WTC11 (cell line): ENCODE measurements around the gene OBSCN. TPM values are rescaled to one million over a fixed set of nuclear protein-coding genes. Genes with fewer than 3 reads are reported as not detected.

Experiments
- ATAC-seq: fragments of 200-7000 bp; cut with Tn5 transposase; 2 replicates; pipeline ENCODE4 v1.10.0; 2021; ENCODE audit warnings: mild to moderate bottlenecking, moderate library complexity
- CTCF ChIA-PET: fragments of 300-600 bp; sonication (Branson Sonifier 250); formaldehyde crosslinking; loops from one replicate; lab custom pipeline; 2021; ENCODE audit warnings: antibody characterized with exemption; lab: Charles Lee
- POLR2A ChIA-PET: fragments of 350-600 bp; sonication (Branson Sonifier 250); formaldehyde crosslinking; loops from one replicate; lab custom pipeline; 2021; ENCODE audit warnings: antibody characterized with exemption; lab: Charles Lee
- DNase-seq: peaks from one replicate; pipeline ENCODE4 v3.0.0; 2021; ENCODE audit warnings: low spot score
- H3K27ac Mint-ChIP-seq: 2 replicates; pipeline ENCODE4 v1.8.0; 2021; ENCODE audit warnings: mixed read lengths
- H3K27me3 Mint-ChIP-seq: 2 replicates; pipeline ENCODE4 v1.8.0; 2021; ENCODE audit warnings: low read depth, mild to moderate bottlenecking, moderate library complexity, mixed read lengths
- H3K36me3 Mint-ChIP-seq: 2 replicates; pipeline ENCODE4 v1.8.0; 2021; ENCODE audit warnings: mixed read lengths
- H3K4me1 Mint-ChIP-seq: 2 replicates; pipeline ENCODE4 v1.8.0; 2022; ENCODE audit warnings: mixed read lengths
- H3K4me3 Mint-ChIP-seq: 2 replicates; pipeline ENCODE4 v1.8.0; 2021; ENCODE audit warnings: mild to moderate bottlenecking, moderate library complexity, mixed read lengths
- H3K9me3 Mint-ChIP-seq: 2 replicates; pipeline ENCODE4 v1.8.0; 2021; ENCODE audit warnings: mixed read lengths
- ATF6 ChIP-seq: sonication (generic); formaldehyde crosslinking; IDR thresholded peaks from 2 replicates; pipeline ENCODE4 v1.8.1; 2023; ENCODE audit warnings: mild to moderate bottlenecking, missing genetic modification reagents
- ESRRA ChIP-seq: sonication (generic); formaldehyde crosslinking; IDR thresholded peaks from 2 replicates; pipeline ENCODE4 v1.8.1; 2022; ENCODE audit warnings: mild to moderate bottlenecking, missing genetic modification reagents, borderline replicate concordance
- FOXP1 ChIP-seq: sonication (generic); formaldehyde crosslinking; IDR thresholded peaks from 2 replicates; pipeline ENCODE4 v1.8.0; 2022; ENCODE audit warnings: missing genetic modification reagents, mild to moderate bottlenecking, moderate library complexity, borderline replicate concordance
- FOXP4 ChIP-seq: sonication (generic); formaldehyde crosslinking; IDR thresholded peaks from 2 replicates; pipeline ENCODE4 v1.8.0; 2022; ENCODE audit warnings: mild to moderate bottlenecking, missing genetic modification reagents
- NR1H2 ChIP-seq: sonication (generic); formaldehyde crosslinking; IDR thresholded peaks from 2 replicates; pipeline ENCODE4 v1.9.0; 2021; ENCODE audit warnings: mild to moderate bottlenecking, moderate library complexity, missing genetic modification reagents
- OVOL2 ChIP-seq: fragments of 250-450 bp; sonication (Bioruptor Pico); IDR thresholded peaks from 2 replicates; pipeline ENCODE4 v1.9.0; 2021; ENCODE audit warnings: mild to moderate bottlenecking, borderline replicate concordance
- RELA ChIP-seq: sonication (generic); formaldehyde crosslinking; IDR thresholded peaks from 2 replicates; pipeline ENCODE4 v1.8.1; 2022; ENCODE audit warnings: missing genetic modification reagents, mild to moderate bottlenecking, borderline replicate concordance
- SMAD3 ChIP-seq: sonication (generic); formaldehyde crosslinking; IDR thresholded peaks from 2 replicates; pipeline ENCODE4 v1.8.0; 2022; ENCODE audit warnings: missing genetic modification reagents, mild to moderate bottlenecking, borderline replicate concordance
- SOX15 ChIP-seq: fragments of 250-450 bp; sonication (Bioruptor Pico); IDR thresholded peaks from 2 replicates; pipeline ENCODE4 v1.9.0; 2021; ENCODE audit warnings: mild to moderate bottlenecking
- SP1 ChIP-seq: sonication (generic); formaldehyde crosslinking; conservative IDR thresholded peaks from 2 replicates; pipeline ENCODE4 v1.8.1; 2022; ENCODE audit warnings: missing genetic modification reagents
- TCF7 ChIP-seq: sonication (generic); formaldehyde crosslinking; IDR thresholded peaks from 2 replicates; pipeline ENCODE4 v1.8.0; 2022; ENCODE audit warnings: mild to moderate bottlenecking, low read depth, missing genetic modification reagents, moderate library complexity
- TEAD1 ChIP-seq: sonication (generic); formaldehyde crosslinking; IDR thresholded peaks from 2 replicates; pipeline ENCODE4 v1.8.0; 2022; ENCODE audit warnings: mild to moderate bottlenecking, missing genetic modification reagents
- TP53 ChIP-seq: sonication (generic); formaldehyde crosslinking; IDR thresholded peaks from 2 replicates; pipeline ENCODE4 v1.8.1; 2023; ENCODE audit warnings: mild to moderate bottlenecking, missing genetic modification reagents
- ZNF121 ChIP-seq: sonication (generic); formaldehyde crosslinking; IDR thresholded peaks from 2 replicates; pipeline ENCODE4 v1.8.0; 2023; ENCODE audit warnings: missing genetic modification reagents
- ZNF232 ChIP-seq: sonication (generic); formaldehyde crosslinking; IDR thresholded peaks from 2 replicates; pipeline ENCODE4 v1.8.0; 2022; ENCODE audit warnings: mild to moderate bottlenecking, missing genetic modification reagents
- ZNF263 ChIP-seq: sonication (generic); formaldehyde crosslinking; IDR thresholded peaks from 2 replicates; pipeline ENCODE4 v1.8.1; 2022; ENCODE audit warnings: low read depth, mild to moderate bottlenecking, moderate library complexity, missing genetic modification reagents
- ZNF416 ChIP-seq: fragments of 250-450 bp; sonication (Bioruptor Pico); IDR thresholded peaks from 2 replicates; pipeline ENCODE4 v1.9.0; 2021; ENCODE audit warnings: mild to moderate bottlenecking, inconsistent platforms
- ZNF423 ChIP-seq: fragments of 250-450 bp; sonication (Bioruptor Pico); IDR thresholded peaks from 2 replicates; pipeline ENCODE4 v2.1.2; 2022; ENCODE audit warnings: mild to moderate bottlenecking, moderate library complexity
- total RNA-seq: library from RNA; stranded (reverse); gene quantifications from 3 replicates; pipeline ENCODE4 v1.2.3, GENCODE V29; 2021
- TF ChIP-seq, protein P1 (sequence below): sonication (generic); formaldehyde crosslinking; IDR thresholded peaks from 2 replicates; pipeline ENCODE4 v1.8.1; 2022; ENCODE audit warnings: low read depth, missing genetic modification reagents, borderline replicate concordance
- TF ChIP-seq, protein P2 (sequence below): sonication (generic); formaldehyde crosslinking; IDR thresholded peaks from 2 replicates; pipeline ENCODE4 v1.8.0; 2023; ENCODE audit warnings: missing genetic modification reagents
- TF ChIP-seq, protein P3 (sequence below): sonication (generic); formaldehyde crosslinking; IDR thresholded peaks from 2 replicates; pipeline ENCODE4 v1.8.0; 2022; ENCODE audit warnings: mild to moderate bottlenecking, missing genetic modification reagents
- TF ChIP-seq, protein P4 (sequence below): fragments of 250-450 bp; sonication (Bioruptor Pico); conservative IDR thresholded peaks from 2 replicates; pipeline ENCODE4 v1.9.0; 2021; ENCODE audit warnings: mild to moderate bottlenecking

The OBSCN gene
- total RNA-seq, 1 experiment from 2014 or later = 38.8 TPM

GRCh38 chr1:228174482-228175315 is 33.1 kb upstream of the OBSCN start:
- TF ChIP-seq SP1 (CRISPR knock-in tag) (peak; percentile 97), ESRRA (0 out of 2 replicates have a peak, but pooled peaks have one; percentile 17), TCF7 (CRISPR knock-in tag) (no peak), RELA (CRISPR knock-in tag) (peak; percentile 61; the same call in 1 of the 2 replicates), FOXP4 (CRISPR knock-in tag) (no peak), OVOL2 (CRISPR knock-in tag) (no peak)
- TF ChIP-seq, protein P1, sequence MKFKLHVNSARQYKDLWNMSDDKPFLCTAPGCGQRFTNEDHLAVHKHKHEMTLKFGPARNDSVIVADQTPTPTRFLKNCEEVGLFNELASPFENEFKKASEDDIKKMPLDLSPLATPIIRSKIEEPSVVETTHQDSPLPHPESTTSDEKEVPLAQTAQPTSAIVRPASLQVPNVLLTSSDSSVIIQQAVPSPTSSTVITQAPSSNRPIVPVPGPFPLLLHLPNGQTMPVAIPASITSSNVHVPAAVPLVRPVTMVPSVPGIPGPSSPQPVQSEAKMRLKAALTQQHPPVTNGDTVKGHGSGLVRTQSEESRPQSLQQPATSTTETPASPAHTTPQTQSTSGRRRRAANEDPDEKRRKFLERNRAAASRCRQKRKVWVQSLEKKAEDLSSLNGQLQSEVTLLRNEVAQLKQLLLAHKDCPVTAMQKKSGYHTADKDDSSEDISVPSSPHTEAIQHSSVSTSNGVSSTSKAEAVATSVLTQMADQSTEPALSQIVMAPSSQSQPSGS (CRISPR knock-in tag) = no peak
- TF ChIP-seq, protein P2, sequence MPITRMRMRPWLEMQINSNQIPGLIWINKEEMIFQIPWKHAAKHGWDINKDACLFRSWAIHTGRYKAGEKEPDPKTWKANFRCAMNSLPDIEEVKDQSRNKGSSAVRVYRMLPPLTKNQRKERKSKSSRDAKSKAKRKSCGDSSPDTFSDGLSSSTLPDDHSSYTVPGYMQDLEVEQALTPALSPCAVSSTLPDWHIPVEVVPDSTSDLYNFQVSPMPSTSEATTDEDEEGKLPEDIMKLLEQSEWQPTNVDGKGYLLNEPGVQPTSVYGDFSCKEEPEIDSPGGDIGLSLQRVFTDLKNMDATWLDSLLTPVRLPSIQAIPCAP (CRISPR knock-in tag) = no peak
- TF ChIP-seq, all 79 proteins: peak for 3
- DNase-seq (peak; percentile 62), ATAC-seq (peak; percentile 90)
- no peaks in the 10 kb centered on the region for H3K36me3 Mint-ChIP-seq
- H3K27ac Mint-ChIP-seq = no peak overlapping the region
- POLR2A ChIA-PET = interaction anchor here (1.2 to 1.7 kb wide), 3 partner anchors 9 to 93 kb away, joined by 3 to 11 read pairs (median 3); partner anchors contain the start of gene IBA57
- H3K27me3 Mint-ChIP-seq = no peaks in the 10 kb centered on the region
- no peaks in the 10 kb centered on the region for H3K9me3 Mint-ChIP-seq
- no peaks in the 10 kb centered on the region for H3K4me1 Mint-ChIP-seq
- H3K4me3 Mint-ChIP-seq = peak overlapping the region; percentile 22; the same call in 1 of the 2 replicates
- CTCF ChIA-PET = interaction anchor here (0.6 to 2.7 kb wide), 16 partner anchors 8 to 284 kb away, joined by 3 to 18 read pairs (median 3); partner anchors contain the start of gene IBA57

DNA sequence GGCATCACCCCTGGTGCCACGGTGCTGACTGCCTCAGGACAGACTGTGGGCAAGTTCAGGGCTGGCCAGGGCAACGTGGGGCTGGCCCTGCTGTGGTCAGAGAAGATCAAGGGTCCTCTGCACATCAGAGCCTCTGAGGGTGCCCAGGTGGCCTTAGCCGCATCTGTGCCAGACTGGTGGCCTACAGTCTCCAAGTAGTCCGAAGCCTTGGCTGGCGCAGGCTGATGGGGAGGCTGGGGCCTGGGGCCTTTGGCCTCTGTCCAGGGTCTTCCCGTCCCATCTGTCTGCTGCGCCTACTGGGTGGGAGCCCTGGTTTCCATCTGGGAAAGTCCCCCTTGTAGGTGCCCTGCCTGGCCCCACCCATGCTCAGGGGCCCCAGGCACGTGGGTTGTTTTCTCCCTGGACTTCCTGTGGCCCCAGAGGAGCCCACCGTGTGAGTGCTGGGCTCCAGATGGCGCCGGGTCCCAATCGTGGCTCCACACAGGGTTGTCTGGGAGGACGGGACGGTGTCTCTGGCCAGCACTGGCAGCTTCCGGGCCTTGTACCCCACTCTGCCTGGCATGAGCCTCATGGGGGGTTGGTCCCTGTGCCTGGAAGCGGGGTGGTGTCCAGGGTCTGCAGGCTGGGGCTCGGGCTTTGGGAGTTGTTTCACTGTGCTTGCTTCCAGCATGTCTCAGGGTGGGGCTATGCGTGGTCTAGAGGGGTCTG is 32.4 kb upstream of the OBSCN start:
- no peaks in the 10 kb centered on the region for H3K9me3 Mint-ChIP-seq
- no peak overlapping the region for H3K27ac Mint-ChIP-seq
- H3K4me3 Mint-ChIP-seq = no peak overlapping the region
- TF ChIP-seq ZNF232 (no peak), TEAD1 (CRISPR knock-in tag) (no peak), ZNF263 (CRISPR knock-in tag) (no peak), ZNF416 (CRISPR knock-in tag) (no peak), TP53 (CRISPR knock-in tag) (no peak), SMAD3 (CRISPR knock-in tag) (no peak), ZNF121 (CRISPR knock-in tag) (no peak), ZNF423 (CRISPR knock-in tag) (no peak), ESRRA (no peak), ATF6 (CRISPR knock-in tag) (no peak), FOXP1 (no peak), SOX15 (CRISPR knock-in tag) (no peak), NR1H2 (CRISPR knock-in tag) (no peak)
- TF ChIP-seq, protein P3, sequence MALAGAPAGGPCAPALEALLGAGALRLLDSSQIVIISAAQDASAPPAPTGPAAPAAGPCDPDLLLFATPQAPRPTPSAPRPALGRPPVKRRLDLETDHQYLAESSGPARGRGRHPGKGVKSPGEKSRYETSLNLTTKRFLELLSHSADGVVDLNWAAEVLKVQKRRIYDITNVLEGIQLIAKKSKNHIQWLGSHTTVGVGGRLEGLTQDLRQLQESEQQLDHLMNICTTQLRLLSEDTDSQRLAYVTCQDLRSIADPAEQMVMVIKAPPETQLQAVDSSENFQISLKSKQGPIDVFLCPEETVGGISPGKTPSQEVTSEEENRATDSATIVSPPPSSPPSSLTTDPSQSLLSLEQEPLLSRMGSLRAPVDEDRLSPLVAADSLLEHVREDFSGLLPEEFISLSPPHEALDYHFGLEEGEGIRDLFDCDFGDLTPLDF (CRISPR knock-in tag) = no peak
- TF ChIP-seq, protein P4, sequence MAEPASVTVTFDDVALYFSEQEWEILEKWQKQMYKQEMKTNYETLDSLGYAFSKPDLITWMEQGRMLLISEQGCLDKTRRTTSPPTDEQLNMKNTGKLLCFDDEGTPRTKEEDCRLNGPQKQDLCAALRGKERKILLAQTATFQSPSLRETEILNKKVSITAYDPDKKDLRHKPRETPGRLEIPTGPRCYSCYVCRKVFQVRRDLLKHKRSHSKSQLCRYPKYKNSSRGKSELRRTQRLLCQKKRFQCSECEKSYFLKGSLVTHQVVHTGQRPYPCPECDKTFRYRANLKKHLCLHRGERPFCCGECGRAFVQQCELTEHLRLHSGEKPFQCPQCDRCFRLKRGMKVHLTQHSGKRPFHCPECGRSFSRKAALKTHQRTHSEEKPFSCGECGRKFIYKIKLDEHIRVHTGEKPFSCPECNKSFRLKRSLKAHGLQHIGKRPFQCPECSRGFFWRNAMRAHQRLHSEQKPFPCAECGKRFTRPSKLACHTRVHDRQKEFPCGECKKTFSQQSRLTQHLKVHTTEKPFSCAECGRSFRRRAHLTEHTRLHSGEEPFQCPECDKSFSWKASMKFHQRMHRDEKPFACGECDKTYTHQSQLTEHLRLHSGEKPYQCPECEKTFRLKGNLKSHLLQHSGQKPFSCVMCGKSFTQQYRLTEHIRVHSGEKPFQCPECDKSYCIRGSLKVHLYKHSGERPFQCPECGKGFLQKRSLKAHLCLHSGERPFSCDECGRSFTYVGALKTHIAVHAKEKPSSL = no peak
- no peak for ATAC-seq
- POLR2A ChIA-PET = no interaction called here
- no peak for DNase-seq
- H3K4me1 Mint-ChIP-seq = no peaks in the 10 kb centered on the region
- CTCF ChIA-PET = interaction anchor here (1.1 to 2.7 kb wide), 6 partner anchors 9 to 283 kb away, joined by 4 to 18 read pairs (median 12); partner anchors contain the start of gene IBA57
- H3K36me3 Mint-ChIP-seq = no peaks in the 10 kb centered on the region
- H3K27me3 Mint-ChIP-seq = no peaks in the 10 kb centered on the region
